BJ (cell line): ENCODE measurements around the gene COA8. TPM values are rescaled to one million over a fixed set of nuclear protein-coding genes. Genes with fewer than 3 reads are reported as not detected.
"Not testable (repeated sequence)": the region's sequence is repeated elsewhere in the genome, so short reads cannot be mapped to it uniquely, and the experiment has no call there.

Experiments used
- CTCF ChIA-PET: fragments of 350-600 bp; formaldehyde crosslinking; extraction: SDS; loops from one replicate; lab custom pipeline; 2021; ENCODE audit warnings: antibody characterized with exemption, inconsistent platforms; lab: Yijun Ruan, JAX
- POLR2A ChIA-PET: fragments of 300-600 bp; sonication (Branson Sonifier 250); formaldehyde crosslinking; extraction: SDS; loops from one replicate; lab custom pipeline; 2021; ENCODE audit warnings: antibody characterized with exemption; lab: Charles Lee
- DNase-seq: peaks from one replicate; pipeline ENCODE4 v3.0.0-alpha.2; 2011; ENCODE audit warnings: low read depth
- H3K27me3 ChIP-seq: 2 replicates; pipeline ENCODE4 v1.6.0; 2011; ENCODE audit warnings: low read length; ENCODE audit not compliant: control insufficient read depth, insufficient read depth
- H3K36me3 ChIP-seq: 2 replicates; pipeline ENCODE4 v1.5.1; 2011; ENCODE audit warnings: low read length; ENCODE audit not compliant: control insufficient read depth, insufficient read depth
- H3K4me3 ChIP-seq: 2 replicates; pipeline ENCODE4 v1.5.1; 2011; ENCODE audit warnings: low read depth, mild to moderate bottlenecking, control low read depth, low read length
- polyA plus RNA-seq: library from polyadenylated mRNA; depleted of rRNA; stranded (reverse); fragments of >200 nt; gene quantifications from 2 replicates; pipeline ENCODE4 v1.2.3, GENCODE V29; 2011
- TF ChIP-seq, protein P1 (sequence below): IDR thresholded peaks from 2 replicates; pipeline ENCODE4 v1.5.1; 2011; ENCODE audit warnings: low read depth, mild to moderate bottlenecking, control low read depth, inconsistent platforms, low read length, moderate library complexity; ENCODE audit not compliant: insufficient read depth

Gene COA8
- polyA plus RNA-seq, 1 experiment, result 16.9 TPM

DNA sequence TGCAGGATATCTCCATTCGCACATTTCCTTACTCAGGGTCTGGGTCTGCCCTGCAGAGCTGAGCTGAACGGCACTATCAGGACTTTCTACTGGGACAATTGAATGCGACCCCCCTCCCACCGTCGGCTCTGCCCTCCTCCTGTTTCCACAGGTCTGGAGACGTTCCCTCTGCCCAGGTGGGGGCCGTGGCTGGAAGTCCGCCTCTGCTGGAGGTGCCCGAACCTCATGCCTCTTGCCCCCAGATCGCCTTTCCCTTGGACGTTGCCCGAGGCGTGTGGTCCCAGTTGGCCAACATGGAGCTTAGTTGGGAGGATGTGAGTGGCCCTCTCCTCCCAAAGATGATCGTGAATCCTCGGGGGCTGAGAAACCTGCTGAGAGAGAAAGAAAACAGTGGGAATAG, 45.1 kb downstream of the COA8 start:
- CTCF ChIA-PET, result interaction anchor here (0.6 to 0.9 kb wide), 2 partner anchors 11 to 457 kb away, joined by 3 to 4 read pairs; no protein-coding TSS in a partner anchor
- TF ChIP-seq, protein P1, sequence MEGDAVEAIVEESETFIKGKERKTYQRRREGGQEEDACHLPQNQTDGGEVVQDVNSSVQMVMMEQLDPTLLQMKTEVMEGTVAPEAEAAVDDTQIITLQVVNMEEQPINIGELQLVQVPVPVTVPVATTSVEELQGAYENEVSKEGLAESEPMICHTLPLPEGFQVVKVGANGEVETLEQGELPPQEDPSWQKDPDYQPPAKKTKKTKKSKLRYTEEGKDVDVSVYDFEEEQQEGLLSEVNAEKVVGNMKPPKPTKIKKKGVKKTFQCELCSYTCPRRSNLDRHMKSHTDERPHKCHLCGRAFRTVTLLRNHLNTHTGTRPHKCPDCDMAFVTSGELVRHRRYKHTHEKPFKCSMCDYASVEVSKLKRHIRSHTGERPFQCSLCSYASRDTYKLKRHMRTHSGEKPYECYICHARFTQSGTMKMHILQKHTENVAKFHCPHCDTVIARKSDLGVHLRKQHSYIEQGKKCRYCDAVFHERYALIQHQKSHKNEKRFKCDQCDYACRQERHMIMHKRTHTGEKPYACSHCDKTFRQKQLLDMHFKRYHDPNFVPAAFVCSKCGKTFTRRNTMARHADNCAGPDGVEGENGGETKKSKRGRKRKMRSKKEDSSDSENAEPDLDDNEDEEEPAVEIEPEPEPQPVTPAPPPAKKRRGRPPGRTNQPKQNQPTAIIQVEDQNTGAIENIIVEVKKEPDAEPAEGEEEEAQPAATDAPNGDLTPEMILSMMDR, result no peak
- Histone ChIP-seq H3K4me3 (no peak overlapping the region), H3K27me3 (no peaks in the 10 kb centered on the region; the same call in 1 of the 2 replicates), H3K36me3 (no peaks in the 10 kb centered on the region)
- POLR2A ChIA-PET, result no interaction called here
- DNase-seq, result no peak

DNA sequence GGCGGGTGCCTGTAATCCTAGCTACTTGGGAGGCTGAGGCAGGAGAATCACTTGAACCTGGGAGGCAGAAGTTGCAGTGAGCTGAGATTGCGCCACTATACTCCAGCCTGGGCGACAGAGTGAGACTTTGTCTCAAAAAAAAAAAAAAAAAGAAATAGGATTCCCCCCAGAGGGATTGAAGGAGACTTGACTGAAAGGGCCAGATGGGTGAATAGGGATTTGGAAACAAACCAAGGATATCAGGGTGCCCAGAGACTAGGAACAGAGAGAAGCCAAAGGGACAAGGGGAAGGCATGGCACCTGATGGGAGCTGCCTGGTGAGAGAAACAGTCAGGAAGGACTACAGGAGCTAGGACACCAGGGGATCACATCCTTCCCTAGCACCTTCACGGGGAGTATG, 46.3 kb downstream of the COA8 start:
- DNase-seq, H3K4me3 ChIP-seq, CTCF ChIA-PET, H3K27me3 ChIP-seq, POLR2A ChIA-PET, H3K36me3 ChIP-seq: not testable (repeated sequence)

DNA sequence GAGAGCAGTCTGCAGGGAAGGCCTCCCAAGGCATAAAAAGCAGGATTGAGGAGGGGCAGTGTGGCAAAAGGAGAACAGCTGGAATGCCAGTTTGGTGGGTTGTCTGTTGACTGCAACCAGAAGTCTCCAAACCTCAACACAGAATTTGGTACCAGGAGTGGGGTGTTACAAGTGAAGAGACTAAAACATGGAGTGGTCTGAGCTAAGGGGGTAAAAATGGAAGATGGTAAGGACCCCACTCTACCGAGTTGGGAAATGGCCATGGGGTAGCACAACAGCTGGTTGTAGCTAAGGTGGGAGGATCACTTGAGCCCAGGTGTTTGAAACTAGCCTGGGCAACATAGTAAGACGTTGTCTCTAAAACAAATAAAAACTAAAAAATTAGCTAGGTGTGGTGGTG, 48.5 kb downstream of the COA8 start:
- H3K36me3 ChIP-seq, result no peaks in the 10 kb centered on the region
- H3K27me3 ChIP-seq, result no peaks in the 10 kb centered on the region; the same call in 1 of the 2 replicates
- H3K4me3 ChIP-seq, result no peak overlapping the region
- DNase-seq, result no peak
- ChIA-PET CTCF (no interaction called here), POLR2A (no interaction called here)
- TF ChIP-seq, protein P1, result no peak

DNA sequence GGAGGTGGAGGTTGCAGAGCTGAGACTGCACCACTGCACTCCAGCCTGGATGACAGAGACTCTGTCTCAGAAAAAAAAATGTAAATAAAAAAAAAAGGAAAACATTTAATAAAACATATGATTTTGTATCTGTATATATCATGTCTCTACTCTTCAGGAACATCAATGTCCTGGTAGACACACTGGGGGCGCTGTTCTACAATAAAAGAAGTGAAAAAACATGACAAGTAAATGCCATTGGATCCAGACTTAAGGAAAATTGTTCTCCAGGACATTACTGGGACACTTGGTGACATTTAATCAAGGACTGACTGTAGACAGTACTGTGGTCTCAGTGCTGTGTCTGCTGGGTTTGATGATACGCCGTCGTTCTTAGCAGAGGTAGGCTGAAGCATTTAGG, 50.8 kb downstream of the COA8 start:
- ChIA-PET CTCF (interaction anchor here (0.9 kb wide), 1 partner anchor 9 kb away, joined by 3 read pairs; no protein-coding TSS in a partner anchor), POLR2A (no interaction called here)
- Histone ChIP-seq H3K27me3 (no peaks in the 10 kb centered on the region), H3K36me3 (no peaks in the 10 kb centered on the region), H3K4me3 (no peak overlapping the region)
- no peak for DNase-seq
- TF ChIP-seq, protein P1, result no peak

DNA sequence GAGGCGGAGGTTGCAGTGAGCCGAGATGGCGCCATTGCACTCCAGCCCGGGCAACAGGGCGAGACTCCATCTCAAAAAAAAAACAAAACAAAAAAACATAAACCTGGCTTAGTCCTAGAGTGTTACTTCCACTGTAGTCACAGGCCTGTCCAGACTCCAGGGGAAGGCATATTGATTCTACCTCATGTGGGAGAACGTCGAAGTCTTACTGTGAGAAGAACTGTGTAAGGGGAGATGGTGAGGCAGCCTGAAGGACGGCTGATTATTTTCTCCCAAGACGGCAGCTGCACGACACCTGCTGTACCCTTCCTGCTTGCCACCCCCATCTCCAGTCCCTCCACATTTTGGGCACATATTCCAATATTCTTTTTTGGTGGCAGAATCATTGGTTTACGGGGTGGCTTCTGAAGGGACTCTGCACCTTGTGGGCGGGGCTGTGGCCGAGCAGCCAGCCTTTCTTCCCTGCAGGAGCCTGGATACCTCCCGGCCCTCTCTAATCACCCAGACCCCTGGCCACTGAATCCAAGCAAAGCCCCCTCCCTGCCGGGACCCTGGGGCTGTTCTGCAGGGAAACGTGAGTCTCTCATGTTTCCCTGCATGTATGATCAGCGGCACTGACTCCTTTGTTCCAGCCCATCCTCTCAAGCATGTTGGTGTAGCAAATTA, 54.0 kb downstream of the COA8 start:
- CTCF ChIA-PET, result interaction anchor here (1.1 kb wide), 1 partner anchor 9 kb away, joined by 5 read pairs; no protein-coding TSS in a partner anchor
- no peak for DNase-seq
- TF ChIP-seq, protein P1, result no peak
- no peaks in the 10 kb centered on the region for H3K27me3 ChIP-seq
- POLR2A ChIA-PET, result no interaction called here
- H3K4me3 ChIP-seq, result no peak overlapping the region
- H3K36me3 ChIP-seq, result no peaks in the 10 kb centered on the region

DNA sequence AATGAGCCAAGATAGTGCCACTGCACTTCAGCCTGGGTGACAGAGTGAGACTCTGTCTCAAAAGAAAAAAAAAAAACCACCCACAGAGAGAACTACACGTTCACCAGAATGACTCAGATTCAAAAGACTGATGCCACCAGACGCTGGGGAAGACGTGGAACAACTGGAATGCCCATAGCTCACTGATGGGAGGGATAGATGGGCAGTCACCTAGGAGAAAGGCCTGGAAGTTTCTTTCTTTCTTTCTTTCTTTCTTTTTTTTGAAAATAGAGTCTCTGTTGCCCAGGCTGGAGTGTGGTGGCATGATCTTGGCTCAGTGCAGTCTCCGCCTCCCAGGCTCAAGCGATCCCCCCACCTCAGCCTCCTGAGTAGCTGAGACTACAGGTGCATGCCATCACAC, 56.3 kb downstream of the COA8 start:
- DNase-seq, result no peak
- Histone ChIP-seq H3K36me3 (no peaks in the 10 kb centered on the region), H3K27me3 (no peaks in the 10 kb centered on the region), H3K4me3 (no peak overlapping the region)
- CTCF ChIA-PET, result interaction anchor here (0.8 kb wide), 1 partner anchor 12 kb away, joined by 3 read pairs; no protein-coding TSS in a partner anchor
- POLR2A ChIA-PET, result interaction anchor here (0.7 kb wide), 1 partner anchor 58 kb away, joined by 4 read pairs; no protein-coding TSS in a partner anchor
- TF ChIP-seq, protein P1, result no peak
